ENCODE results near the gene CANX.

- TF ChIP-seq ARID4A (CRISPR knock-in tag; IDR thresholded peaks at IDR 0.05; ENCODE audit: borderline replicate concordance) = no peak
- TF ChIP-seq, protein P1, sequence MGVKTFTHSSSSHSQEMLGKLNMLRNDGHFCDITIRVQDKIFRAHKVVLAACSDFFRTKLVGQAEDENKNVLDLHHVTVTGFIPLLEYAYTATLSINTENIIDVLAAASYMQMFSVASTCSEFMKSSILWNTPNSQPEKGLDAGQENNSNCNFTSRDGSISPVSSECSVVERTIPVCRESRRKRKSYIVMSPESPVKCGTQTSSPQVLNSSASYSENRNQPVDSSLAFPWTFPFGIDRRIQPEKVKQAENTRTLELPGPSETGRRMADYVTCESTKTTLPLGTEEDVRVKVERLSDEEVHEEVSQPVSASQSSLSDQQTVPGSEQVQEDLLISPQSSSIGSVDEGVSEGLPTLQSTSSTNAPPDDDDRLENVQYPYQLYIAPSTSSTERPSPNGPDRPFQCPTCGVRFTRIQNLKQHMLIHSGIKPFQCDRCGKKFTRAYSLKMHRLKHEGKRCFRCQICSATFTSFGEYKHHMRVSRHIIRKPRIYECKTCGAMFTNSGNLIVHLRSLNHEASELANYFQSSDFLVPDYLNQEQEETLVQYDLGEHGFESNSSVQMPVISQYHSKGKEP (CRISPR knock-in tag; IDR thresholded peaks at IDR 0.05) = no peak
- TF ChIP-seq, protein P2, sequence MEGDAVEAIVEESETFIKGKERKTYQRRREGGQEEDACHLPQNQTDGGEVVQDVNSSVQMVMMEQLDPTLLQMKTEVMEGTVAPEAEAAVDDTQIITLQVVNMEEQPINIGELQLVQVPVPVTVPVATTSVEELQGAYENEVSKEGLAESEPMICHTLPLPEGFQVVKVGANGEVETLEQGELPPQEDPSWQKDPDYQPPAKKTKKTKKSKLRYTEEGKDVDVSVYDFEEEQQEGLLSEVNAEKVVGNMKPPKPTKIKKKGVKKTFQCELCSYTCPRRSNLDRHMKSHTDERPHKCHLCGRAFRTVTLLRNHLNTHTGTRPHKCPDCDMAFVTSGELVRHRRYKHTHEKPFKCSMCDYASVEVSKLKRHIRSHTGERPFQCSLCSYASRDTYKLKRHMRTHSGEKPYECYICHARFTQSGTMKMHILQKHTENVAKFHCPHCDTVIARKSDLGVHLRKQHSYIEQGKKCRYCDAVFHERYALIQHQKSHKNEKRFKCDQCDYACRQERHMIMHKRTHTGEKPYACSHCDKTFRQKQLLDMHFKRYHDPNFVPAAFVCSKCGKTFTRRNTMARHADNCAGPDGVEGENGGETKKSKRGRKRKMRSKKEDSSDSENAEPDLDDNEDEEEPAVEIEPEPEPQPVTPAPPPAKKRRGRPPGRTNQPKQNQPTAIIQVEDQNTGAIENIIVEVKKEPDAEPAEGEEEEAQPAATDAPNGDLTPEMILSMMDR (CRISPR knock-in tag; IDR thresholded peaks at IDR 0.05) = no peak
- no peak for TF ChIP-seq ZNF704 (CRISPR knock-in tag; IDR thresholded peaks at IDR 0.05; ENCODE audit: borderline replicate concordance)
- TF ChIP-seq, protein P3, sequence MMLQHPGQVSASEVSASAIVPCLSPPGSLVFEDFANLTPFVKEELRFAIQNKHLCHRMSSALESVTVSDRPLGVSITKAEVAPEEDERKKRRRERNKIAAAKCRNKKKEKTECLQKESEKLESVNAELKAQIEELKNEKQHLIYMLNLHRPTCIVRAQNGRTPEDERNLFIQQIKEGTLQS (CRISPR knock-in tag; IDR thresholded peaks at IDR 0.05) = no peak
- TF ChIP-seq ZBTB33 (CRISPR knock-in tag; IDR thresholded peaks at IDR 0.05) = no peak
- no peak for TF ChIP-seq ZNF143 (CRISPR knock-in tag; IDR thresholded peaks at IDR 0.05)
These were observed 79.1 kb downstream of the CANX start for GRCh38 chr5:179777909-179778308.

Measured in HepG2 (cell line).